Bronchial epithelial cell (primary cell): ENCODE measurements around the gene TGFBR1. TPM values are rescaled to one million over a fixed set of nuclear protein-coding genes. Genes with fewer than 3 reads are reported as not detected.

ENCODE experiments used
- DNase-seq: peaks from one replicate; pipeline ENCODE4 v3.0.0-alpha.2; 2010; ENCODE audit warnings: low read depth
- FAIRE-seq: peaks from 2 replicates; lab custom pipeline; 2011; peaks lifted over from hg19 to GRCh38; lab: Jason Lieb, UNC
- H3K27me3 ChIP-seq: 2 replicates; pipeline ENCODE4 v1.5.1; 2011; ENCODE audit warnings: low read length; ENCODE audit not compliant: control insufficient read depth, insufficient read depth
- H3K36me3 ChIP-seq: 2 replicates; pipeline ENCODE4 v1.5.1; 2011; ENCODE audit warnings: low read length; ENCODE audit not compliant: control insufficient read depth, insufficient read depth
- H3K4me3 ChIP-seq: 2 replicates; pipeline ENCODE4 v1.5.1; 2011; ENCODE audit warnings: mild to moderate bottlenecking, low read depth, low read length, control low read depth
- total RNA-seq: library from RNA; depleted of rRNA; stranded (reverse); fragments of >200 nt; gene quantifications from 2 replicates; pipeline ENCODE4 v1.2.1, GENCODE V29; 2014
- TF ChIP-seq, protein P1 (sequence below): IDR thresholded peaks from 2 replicates; pipeline ENCODE4 v1.5.1; 2011; ENCODE audit warnings: mild to moderate bottlenecking, moderate library complexity, low read length, control low read depth, inconsistent platforms; ENCODE audit not compliant: insufficient read depth, severe bottlenecking

Gene TGFBR1
- 58.9 and 110 TPM in 2 replicates for total RNA-seq

GRCh38 chr9:99104459-99105151, at the start of gene TGFBR1:
TSS of gene TGFBR1 (plus strand) at chr9:99105113. CDS start at chr9:99105206, 93 bp downstream.
- TF ChIP-seq, protein P1, sequence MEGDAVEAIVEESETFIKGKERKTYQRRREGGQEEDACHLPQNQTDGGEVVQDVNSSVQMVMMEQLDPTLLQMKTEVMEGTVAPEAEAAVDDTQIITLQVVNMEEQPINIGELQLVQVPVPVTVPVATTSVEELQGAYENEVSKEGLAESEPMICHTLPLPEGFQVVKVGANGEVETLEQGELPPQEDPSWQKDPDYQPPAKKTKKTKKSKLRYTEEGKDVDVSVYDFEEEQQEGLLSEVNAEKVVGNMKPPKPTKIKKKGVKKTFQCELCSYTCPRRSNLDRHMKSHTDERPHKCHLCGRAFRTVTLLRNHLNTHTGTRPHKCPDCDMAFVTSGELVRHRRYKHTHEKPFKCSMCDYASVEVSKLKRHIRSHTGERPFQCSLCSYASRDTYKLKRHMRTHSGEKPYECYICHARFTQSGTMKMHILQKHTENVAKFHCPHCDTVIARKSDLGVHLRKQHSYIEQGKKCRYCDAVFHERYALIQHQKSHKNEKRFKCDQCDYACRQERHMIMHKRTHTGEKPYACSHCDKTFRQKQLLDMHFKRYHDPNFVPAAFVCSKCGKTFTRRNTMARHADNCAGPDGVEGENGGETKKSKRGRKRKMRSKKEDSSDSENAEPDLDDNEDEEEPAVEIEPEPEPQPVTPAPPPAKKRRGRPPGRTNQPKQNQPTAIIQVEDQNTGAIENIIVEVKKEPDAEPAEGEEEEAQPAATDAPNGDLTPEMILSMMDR = peak; percentile 7
- no peak for FAIRE-seq
- Histone ChIP-seq H3K27me3 (no peaks in the 10 kb centered on the region), H3K4me3 (peak within 1 kb of the TSS; percentile 66), H3K36me3 (no peaks in the 10 kb centered on the region)
- DNase-seq = peak; percentile 87

GRCh38 chr9:99055384-99055783, 49.5 kb upstream of the TGFBR1 start:
- DNase-seq = peak; percentile 98
- TF ChIP-seq, protein P1 = no peak

GRCh38 chr9:99056186-99056585, 48.7 kb upstream of the TGFBR1 start:
- TF ChIP-seq, protein P1 = no peak

More at GRCh38 chr9:99055384-99055783, 49.5 kb upstream of the TGFBR1 start:
- H3K27me3 ChIP-seq = no peaks in the 10 kb centered on the region
- H3K4me3 ChIP-seq = no peak overlapping the region
- no peak for FAIRE-seq
- no peaks in the 10 kb centered on the region for H3K36me3 ChIP-seq

GRCh38 chr9:99056886-99057664, 47.8 kb upstream of the TGFBR1 start:
- Histone ChIP-seq H3K27me3 (no peaks in the 10 kb centered on the region), H3K4me3 (no peak overlapping the region), H3K36me3 (no peaks in the 10 kb centered on the region)
- FAIRE-seq (no peak), DNase-seq (peak; percentile 90)
- TF ChIP-seq, protein P1 = no peak

More at GRCh38 chr9:99056186-99056585, 48.7 kb upstream of the TGFBR1 start:
- no peak overlapping the region for H3K4me3 ChIP-seq
- DNase-seq (no peak), FAIRE-seq (no peak)
- no peaks in the 10 kb centered on the region for H3K27me3 ChIP-seq
- no peaks in the 10 kb centered on the region for H3K36me3 ChIP-seq

GRCh38 chr9:99057665-99058625, 47.0 kb upstream of the TGFBR1 start:
- H3K27me3 ChIP-seq = peaks cover 3% of the 10 kb centered on the region
- no peak overlapping the region for H3K4me3 ChIP-seq
- FAIRE-seq (no peak), DNase-seq (peak; percentile 73)
- TF ChIP-seq, protein P1 = no peak
- no peaks in the 10 kb centered on the region for H3K36me3 ChIP-seq
